Neural cell (in vitro differentiated cells): ENCODE measurements around the gene RNF41.

Experiments
- EZH2 ChIP-seq: fragments of 200-600, 300-800 bp; shearing (Covaris generic), sonication (generic); IDR thresholded peaks from 2 replicates; pipeline ENCODE4 v1.6.1; 2014; ENCODE audit warnings: antibody characterized with exemption, low read length, borderline replicate concordance, mild to moderate bottlenecking; ENCODE audit not compliant: insufficient read depth, poor library complexity, severe bottlenecking
- TAF1 ChIP-seq: IDR thresholded peaks from 2 replicates; pipeline ENCODE4 v1.6.1; 2012; ENCODE audit warnings: low read depth
- TF ChIP-seq, protein P1 (sequence below): fragments of 450-650 bp; IDR thresholded peaks from 2 replicates; pipeline ENCODE4 v1.5.1; 2014; ENCODE audit warnings: antibody characterized with exemption, mild to moderate bottlenecking, moderate library complexity; ENCODE audit not compliant: poor library complexity, severe bottlenecking

- TF ChIP-seq EZH2 (no peak), TAF1 (no peak)
- TF ChIP-seq, protein P1, sequence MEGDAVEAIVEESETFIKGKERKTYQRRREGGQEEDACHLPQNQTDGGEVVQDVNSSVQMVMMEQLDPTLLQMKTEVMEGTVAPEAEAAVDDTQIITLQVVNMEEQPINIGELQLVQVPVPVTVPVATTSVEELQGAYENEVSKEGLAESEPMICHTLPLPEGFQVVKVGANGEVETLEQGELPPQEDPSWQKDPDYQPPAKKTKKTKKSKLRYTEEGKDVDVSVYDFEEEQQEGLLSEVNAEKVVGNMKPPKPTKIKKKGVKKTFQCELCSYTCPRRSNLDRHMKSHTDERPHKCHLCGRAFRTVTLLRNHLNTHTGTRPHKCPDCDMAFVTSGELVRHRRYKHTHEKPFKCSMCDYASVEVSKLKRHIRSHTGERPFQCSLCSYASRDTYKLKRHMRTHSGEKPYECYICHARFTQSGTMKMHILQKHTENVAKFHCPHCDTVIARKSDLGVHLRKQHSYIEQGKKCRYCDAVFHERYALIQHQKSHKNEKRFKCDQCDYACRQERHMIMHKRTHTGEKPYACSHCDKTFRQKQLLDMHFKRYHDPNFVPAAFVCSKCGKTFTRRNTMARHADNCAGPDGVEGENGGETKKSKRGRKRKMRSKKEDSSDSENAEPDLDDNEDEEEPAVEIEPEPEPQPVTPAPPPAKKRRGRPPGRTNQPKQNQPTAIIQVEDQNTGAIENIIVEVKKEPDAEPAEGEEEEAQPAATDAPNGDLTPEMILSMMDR: no peak
Observed at GRCh38 chr12:56198836-56199235, 22.9 kb downstream of the RNF41 start.
